ENCODE data around the gene TMEM218.

DNA sequence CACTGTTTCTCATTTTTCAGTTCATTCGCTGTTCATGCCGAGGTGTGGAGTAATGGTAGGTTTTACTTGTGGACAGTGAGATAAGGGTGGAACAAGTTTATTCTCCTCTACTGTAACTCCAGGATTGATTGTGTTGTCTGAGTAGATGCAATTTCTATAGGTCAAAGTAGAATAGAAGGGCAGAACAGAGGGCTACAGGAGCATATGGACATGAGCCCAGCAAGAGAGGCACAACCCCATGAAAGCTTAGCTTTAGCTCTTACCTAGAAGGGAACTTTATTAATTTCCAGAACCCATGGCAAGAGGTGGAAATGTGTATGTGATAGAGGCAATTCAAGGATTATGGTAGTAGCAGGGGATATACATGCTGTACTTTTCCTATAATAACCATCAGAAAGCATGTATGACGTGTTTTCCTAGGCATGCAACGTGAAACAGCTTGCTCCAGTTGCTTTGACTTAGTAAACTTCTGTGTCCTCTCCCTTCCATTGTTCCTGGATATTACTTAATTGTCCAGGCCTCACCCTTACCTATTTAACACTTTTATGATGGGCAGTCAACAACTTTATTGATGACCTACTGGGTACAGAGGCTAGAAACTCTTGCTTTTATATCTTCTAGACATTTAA is 62.1 kb downstream of the TMEM218 start:
- TF ChIP-seq, protein P1, sequence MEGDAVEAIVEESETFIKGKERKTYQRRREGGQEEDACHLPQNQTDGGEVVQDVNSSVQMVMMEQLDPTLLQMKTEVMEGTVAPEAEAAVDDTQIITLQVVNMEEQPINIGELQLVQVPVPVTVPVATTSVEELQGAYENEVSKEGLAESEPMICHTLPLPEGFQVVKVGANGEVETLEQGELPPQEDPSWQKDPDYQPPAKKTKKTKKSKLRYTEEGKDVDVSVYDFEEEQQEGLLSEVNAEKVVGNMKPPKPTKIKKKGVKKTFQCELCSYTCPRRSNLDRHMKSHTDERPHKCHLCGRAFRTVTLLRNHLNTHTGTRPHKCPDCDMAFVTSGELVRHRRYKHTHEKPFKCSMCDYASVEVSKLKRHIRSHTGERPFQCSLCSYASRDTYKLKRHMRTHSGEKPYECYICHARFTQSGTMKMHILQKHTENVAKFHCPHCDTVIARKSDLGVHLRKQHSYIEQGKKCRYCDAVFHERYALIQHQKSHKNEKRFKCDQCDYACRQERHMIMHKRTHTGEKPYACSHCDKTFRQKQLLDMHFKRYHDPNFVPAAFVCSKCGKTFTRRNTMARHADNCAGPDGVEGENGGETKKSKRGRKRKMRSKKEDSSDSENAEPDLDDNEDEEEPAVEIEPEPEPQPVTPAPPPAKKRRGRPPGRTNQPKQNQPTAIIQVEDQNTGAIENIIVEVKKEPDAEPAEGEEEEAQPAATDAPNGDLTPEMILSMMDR (conservative IDR thresholded peaks at IDR 0.05 in 1 of 2, IDR thresholded peaks at IDR 0.05 in 1 of 2; ENCODE audit: low read depth in 1 of 2, low read length in 2 of 2), result no peak
- TF ChIP-seq EZH2 (IDR thresholded peaks at IDR 0.05; ENCODE audit: low read length, missing control alignments), result no peak
